DMS79 (cell line): ENCODE measurements around the gene KCNJ5.

ENCODE experiments used
- DNase-seq: peaks from one replicate; lab custom pipeline; 2025; lab: John Stamatoyannopoulos, UW

Gene KCNJ5

GRCh38 chr11:128890543-128891368, at the start of gene KCNJ5:
TSS of gene KCNJ5 (plus strand) at chr11:128891356. CDS start at chr11:128911274, 19,918 bp downstream.
- no peak for DNase-seq

- DNase-seq: peak; percentile 25
Observed at GRCh38 chr11:128841461-128842072, 49.6 kb upstream of the KCNJ5 start.

- no peak for DNase-seq
Observed at GRCh38 chr11:128843198-128843785, 47.9 kb upstream of the KCNJ5 start.

GRCh38 chr11:128845334-128845780, 45.8 kb upstream of the KCNJ5 start:
- no peak for DNase-seq

DNA sequence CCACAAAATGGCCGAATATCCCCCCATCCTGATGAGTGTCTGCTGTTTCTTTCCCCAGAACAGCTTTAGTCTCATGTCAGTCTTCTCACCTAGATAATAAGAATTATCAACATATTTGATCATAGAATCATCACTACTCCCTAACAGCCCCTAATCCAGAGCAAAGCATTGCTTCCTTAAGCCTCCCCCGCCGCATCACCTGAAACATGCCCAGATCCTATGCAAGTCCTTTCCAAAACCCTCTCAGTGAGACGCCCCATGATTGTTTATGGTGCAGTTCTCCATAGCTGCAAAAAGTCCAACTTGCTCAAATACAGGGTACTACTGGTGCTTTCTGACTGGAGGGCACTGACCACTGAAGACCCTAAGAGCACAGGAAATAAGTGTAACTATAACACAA, 44.2 kb upstream of the KCNJ5 start:
- DNase-seq: no peak

DNA sequence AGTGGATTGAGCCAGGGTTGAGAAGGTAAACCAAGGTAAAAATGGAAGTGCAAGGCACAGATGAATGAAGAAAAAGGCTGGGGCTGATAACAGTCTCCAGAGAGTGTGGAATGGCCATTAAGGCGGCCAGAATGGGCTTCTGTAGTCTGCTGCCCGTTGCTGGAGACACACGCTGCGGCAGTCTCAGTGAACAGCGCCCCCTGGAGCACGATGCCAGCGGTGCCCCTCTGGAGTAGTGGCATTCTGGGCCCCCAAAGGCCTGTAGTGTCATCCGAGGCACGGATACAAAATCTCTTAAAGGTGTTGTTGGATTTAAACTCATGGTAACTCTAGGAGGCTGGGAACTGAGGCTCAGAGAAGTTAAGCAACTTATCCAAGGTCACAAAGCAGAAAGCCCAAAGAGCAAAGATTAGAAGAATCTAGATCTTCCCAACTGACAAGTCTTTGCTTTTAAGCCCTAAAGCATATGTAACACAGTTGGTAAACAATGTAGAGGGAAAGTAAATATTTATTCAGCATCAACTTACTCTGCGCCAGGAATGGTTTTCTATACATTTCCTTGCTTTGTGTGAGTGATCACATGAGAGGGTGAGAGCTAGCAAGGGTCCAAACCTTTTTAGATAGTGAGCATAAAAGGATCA, 42.2 kb upstream of the KCNJ5 start:
- DNase-seq: no peak

DNA sequence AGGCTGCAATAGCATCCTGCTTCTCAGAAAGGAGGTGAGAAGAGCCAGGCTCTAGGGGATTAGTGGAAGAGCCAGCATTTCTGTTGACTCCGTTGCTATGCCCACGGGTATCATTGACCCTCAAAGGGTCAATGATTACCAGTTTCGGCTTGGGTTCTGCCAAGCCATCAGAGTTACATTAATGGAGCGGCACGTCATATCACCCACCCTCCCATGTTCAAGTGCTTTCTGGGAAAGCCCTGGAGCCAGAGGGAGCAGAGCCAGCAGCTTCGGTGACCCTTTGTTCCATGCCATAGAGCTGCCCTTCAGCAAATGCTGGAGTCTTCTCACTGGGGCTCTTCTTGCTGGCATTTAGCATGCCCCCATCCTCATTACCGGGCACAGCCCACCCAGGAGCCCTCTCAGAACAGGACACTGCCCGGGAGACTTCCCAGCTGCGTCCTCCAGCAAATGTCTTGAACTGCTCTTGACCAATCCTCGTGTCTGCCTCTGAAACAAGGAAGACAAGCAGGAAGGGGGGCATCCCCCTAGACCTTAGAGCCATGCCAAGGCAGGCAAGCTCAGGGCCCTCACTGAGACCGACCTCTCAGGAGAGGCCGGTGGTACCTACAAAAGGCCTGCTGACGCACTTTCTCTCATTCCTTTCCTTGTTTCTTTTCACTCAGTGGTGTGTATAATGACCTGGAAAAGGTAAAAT, 38.7 kb upstream of the KCNJ5 start:
- peak; percentile 87 for DNase-seq

DNA sequence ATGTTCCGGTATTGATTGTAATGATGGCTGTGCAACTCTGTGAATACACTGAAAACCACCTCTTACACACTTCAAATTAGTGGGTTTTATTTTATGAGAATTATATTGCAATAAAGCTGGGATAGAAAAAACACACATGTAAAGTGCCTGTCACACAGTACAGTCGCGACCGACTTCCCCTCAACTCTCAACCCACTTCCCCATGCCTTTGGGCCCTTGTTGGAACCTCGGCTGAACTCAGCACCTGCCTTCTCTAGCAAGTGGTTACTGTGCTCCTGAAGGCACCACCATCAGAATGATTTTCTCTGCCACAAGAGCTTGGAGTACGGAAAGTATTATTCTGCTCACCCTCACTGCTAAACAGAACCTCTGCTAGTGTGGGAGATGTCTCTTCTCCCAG, 37.6 kb upstream of the KCNJ5 start:
- DNase-seq: no peak

DNA sequence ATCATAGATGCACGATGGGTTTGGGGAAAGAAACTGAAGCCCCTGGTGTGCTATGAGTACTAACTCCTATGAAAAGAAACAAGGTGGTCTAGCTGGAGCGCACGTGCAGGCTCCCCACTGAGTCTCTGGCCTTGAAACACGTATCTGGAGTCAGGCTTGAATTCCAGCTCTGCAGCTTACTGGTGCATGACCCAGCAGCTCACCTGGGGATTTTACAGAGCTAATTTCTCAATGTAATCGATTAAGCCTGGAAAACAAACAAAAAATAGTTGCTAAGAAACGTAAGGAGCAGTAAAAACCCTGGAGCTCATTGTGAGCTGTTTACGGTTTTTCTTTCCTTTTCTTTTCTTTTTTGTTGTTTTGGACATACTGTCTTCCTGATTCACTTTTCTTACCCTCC, 36.3 kb upstream of the KCNJ5 start:
- no peak for DNase-seq

- DNase-seq: no peak
Observed at GRCh38 chr11:128856241-128856640, 34.9 kb upstream of the KCNJ5 start.

GRCh38 chr11:128857341-128857740, 33.8 kb upstream of the KCNJ5 start:
- DNase-seq: no peak

GRCh38 chr11:128859563-128860441, 31.4 kb upstream of the KCNJ5 start:
- no peak for DNase-seq

- DNase-seq: no peak
Observed at GRCh38 chr11:128860571-128861361, 30.4 kb upstream of the KCNJ5 start.

GRCh38 chr11:128862406-128862805, 28.8 kb upstream of the KCNJ5 start:
- no peak for DNase-seq

DNA sequence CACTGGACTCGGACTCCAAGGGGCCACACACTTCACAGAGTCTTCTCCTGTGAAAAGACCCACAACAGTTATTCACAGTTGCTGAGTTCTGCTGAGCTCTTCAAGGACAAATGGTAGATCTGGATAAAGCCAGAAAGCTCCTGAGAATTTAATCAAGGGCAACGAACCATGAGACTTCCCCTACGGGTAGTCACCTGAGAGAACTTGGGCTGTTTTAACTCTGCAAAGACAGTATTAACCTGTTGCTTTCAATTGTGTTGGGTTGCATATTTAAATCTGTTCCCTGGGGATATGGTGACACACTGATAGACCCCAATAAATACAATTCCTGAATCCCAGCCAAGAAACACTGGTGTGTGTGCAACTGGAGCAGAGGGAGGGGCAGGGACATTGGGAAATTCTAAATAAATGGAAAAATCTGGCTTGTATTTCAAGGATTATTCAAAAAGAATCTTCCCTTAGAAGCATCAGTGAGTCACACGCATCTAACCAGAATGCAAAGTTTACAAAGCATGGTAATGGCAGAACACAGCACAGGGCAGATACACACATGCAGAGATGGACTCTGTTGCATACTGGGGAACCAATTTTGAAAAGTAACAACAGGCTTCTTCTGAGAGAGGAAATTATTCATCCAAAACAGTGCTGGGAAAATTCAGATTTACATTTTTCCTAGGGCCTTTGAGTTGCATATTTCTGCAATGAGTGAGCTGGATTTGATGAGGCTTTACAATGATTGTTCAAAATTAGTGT, 28.1 kb upstream of the KCNJ5 start:
- peak; percentile 92 for DNase-seq

- no peak for DNase-seq
Observed at GRCh38 chr11:128865490-128865889, 25.7 kb upstream of the KCNJ5 start.

GRCh38 chr11:128867277-128867676, 23.9 kb upstream of the KCNJ5 start, which contains the start of gene KCNJ1:
TSS of gene KCNJ1 (minus strand) at chr11:128867296. CDS start at chr11:128840243, 27,053 bp downstream.
- no peak for DNase-seq

- no peak for DNase-seq
Observed at GRCh38 chr11:128868841-128869671, 22.1 kb upstream of the KCNJ5 start.
